ENCODE data around the gene HES3. TPM values are rescaled to one million over a fixed set of nuclear protein-coding genes. Genes with fewer than 3 reads are reported as not detected.

The HES3 gene
- total RNA-seq, 1 donor from 2014 or later: not detected

DNA sequence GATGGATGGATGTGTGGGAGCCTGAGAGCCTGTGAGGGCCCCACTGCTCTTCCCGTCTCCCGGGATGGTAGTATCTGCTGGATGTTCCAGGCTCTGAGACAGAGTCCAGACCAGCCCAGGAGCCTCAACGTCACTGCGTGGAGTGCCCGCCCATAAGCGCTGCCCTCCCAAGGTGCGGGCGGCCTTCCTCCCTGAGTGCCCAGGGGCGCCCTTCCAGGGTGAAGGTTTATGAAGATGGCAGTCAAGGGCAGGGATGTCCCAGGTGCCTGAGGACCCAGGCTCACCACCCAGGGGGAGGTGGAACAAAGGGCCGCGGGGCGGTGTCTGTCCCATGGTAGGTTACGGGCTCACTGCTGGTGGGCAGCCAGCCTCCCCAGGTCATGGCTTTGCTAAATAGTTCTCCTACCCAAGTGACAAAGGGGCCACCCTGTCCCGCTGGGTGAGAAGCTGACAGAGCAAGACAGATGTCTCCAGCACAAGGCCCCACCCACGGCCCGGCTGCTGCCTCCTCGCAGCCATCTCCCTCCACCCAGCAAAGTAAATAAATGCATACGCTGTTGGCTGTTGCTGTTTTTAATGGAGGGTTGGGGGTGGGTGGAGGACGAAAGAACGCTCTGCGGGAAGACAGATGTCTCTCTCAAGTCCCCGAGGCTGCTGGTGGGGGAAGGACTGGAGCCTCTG lies 25.9 kb downstream of the HES3 start:
- H3K4me3 ChIP-seq: no peak overlapping the region
- no peak overlapping the region for H3K27ac ChIP-seq
- TF ChIP-seq, protein P1, sequence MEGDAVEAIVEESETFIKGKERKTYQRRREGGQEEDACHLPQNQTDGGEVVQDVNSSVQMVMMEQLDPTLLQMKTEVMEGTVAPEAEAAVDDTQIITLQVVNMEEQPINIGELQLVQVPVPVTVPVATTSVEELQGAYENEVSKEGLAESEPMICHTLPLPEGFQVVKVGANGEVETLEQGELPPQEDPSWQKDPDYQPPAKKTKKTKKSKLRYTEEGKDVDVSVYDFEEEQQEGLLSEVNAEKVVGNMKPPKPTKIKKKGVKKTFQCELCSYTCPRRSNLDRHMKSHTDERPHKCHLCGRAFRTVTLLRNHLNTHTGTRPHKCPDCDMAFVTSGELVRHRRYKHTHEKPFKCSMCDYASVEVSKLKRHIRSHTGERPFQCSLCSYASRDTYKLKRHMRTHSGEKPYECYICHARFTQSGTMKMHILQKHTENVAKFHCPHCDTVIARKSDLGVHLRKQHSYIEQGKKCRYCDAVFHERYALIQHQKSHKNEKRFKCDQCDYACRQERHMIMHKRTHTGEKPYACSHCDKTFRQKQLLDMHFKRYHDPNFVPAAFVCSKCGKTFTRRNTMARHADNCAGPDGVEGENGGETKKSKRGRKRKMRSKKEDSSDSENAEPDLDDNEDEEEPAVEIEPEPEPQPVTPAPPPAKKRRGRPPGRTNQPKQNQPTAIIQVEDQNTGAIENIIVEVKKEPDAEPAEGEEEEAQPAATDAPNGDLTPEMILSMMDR (IDR thresholded peaks at IDR 0.05): no peak
- TF ChIP-seq POLR2A (IDR thresholded peaks at IDR 0.05) (no peak), POLR2AphosphoS5 (IDR thresholded peaks at IDR 0.05; ENCODE audit: insufficient read depth in 1 of 2, low read depth in 1 of 2) (no peak)
- H3K36me3 ChIP-seq: no peaks in the 10 kb centered on the region
- H3K9me3 ChIP-seq: no peaks in the 10 kb centered on the region
- DNase-seq (ENCODE audit: extremely low spot score in 2 of 2): no peak
- no peaks in the 10 kb centered on the region for H3K27me3 ChIP-seq
- H3K4me1 ChIP-seq: peaks cover 18% of the 10 kb centered on the region
- intact Hi-C loops (cut with DNase I): no loop called here

DNA sequence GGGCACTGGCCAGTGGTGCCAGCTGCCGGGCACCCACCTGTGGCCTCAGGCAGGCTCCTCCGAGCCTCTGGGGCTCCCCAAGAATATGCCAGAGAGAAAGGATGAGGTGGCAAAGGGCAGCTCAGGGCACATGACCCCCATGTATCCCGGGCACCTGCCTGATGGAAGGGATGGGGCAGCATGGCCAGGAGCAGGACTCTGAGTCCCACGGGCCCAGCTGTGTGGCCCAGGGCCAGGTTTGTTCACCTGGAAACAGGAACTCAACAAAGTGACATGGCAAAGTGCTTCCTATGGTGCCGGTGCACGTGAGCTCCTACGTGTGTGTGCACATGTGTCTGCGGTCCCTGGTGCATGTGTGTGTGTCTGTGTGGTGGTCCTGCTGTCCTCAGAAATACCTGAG lies 26.4 kb downstream of the HES3 start:
- Histone ChIP-seq H3K4me1 (peaks cover 18% of the 10 kb centered on the region), H3K36me3 (no peaks in the 10 kb centered on the region), H3K27me3 (no peaks in the 10 kb centered on the region), H3K27ac (no peak overlapping the region), H3K4me3 (no peak overlapping the region), H3K9me3 (no peaks in the 10 kb centered on the region)
- TF ChIP-seq, protein P1 (IDR thresholded peaks at IDR 0.05): no peak
- TF ChIP-seq POLR2AphosphoS5 (IDR thresholded peaks at IDR 0.05; ENCODE audit: insufficient read depth in 1 of 2, low read depth in 1 of 2) (no peak), POLR2A (IDR thresholded peaks at IDR 0.05) (no peak)
- intact Hi-C loops (cut with DNase I): no loop called here
- DNase-seq (ENCODE audit: extremely low spot score in 2 of 2): no peak

DNA sequence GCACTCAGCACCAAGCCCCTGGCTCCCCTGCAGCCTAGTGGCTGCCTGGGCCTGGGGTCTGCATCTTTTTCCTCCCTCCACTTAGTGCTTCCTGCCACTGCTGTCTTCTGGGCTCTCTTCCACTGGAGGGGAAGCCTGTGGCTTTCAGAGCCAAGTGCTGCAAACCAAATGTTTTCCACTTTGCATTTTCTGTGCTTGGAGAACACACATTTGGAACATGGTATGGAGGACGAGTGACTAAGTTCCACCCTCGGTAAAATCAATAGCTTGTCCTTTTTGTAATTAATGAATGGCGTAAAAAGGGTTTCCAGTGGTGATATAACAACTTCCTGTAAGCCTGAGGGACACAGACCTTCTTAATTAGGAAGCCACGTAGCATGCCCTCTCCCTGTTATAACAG lies 27.0 kb downstream of the HES3 start:
- H3K4me1 ChIP-seq: peaks cover 21% of the 10 kb centered on the region
- H3K27me3 ChIP-seq: no peaks in the 10 kb centered on the region
- no peak for DNase-seq (ENCODE audit: extremely low spot score in 2 of 2)
- H3K27ac ChIP-seq: no peak overlapping the region
- no peak overlapping the region for H3K4me3 ChIP-seq
- no peaks in the 10 kb centered on the region for H3K36me3 ChIP-seq
- intact Hi-C loops (cut with DNase I): no loop called here
- H3K9me3 ChIP-seq: no peaks in the 10 kb centered on the region
- no peak for TF ChIP-seq POLR2A (IDR thresholded peaks at IDR 0.05)
- TF ChIP-seq, protein P1 (IDR thresholded peaks at IDR 0.05): no peak
- TF ChIP-seq POLR2AphosphoS5 (IDR thresholded peaks at IDR 0.05; ENCODE audit: insufficient read depth in 1 of 2, low read depth in 1 of 2): no peak

DNA sequence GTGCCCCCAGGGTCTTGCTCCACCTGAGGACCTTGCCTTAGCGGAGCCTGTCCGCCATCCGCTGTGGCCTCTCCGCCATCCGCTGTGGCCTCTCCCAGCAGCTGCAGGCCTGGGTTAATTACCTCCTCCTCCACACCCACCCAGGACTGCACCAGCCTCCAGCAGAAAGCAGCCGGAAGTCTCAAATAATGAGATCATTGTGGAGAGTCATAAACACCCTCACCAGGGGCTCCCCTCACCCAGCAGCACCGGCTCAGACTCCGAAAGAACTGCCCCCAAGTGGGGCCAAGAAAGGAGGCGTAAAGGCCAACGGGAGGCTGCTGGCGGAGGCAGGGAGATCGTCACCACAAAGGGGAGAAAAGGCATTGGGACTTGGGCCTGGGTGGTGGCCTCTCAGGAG lies 27.6 kb downstream of the HES3 start:
- Histone ChIP-seq H3K4me1 (peaks cover 24% of the 10 kb centered on the region), H3K36me3 (no peaks in the 10 kb centered on the region), H3K9me3 (no peaks in the 10 kb centered on the region), H3K4me3 (no peak overlapping the region), H3K27ac (no peak overlapping the region), H3K27me3 (no peaks in the 10 kb centered on the region)
- no peak for DNase-seq (ENCODE audit: extremely low spot score in 2 of 2)
- TF ChIP-seq POLR2A (IDR thresholded peaks at IDR 0.05) (no peak), POLR2AphosphoS5 (IDR thresholded peaks at IDR 0.05; ENCODE audit: insufficient read depth in 1 of 2, low read depth in 1 of 2) (no peak)
- TF ChIP-seq, protein P1 (IDR thresholded peaks at IDR 0.05): no peak
- intact Hi-C loops (cut with DNase I): no loop called here

DNA sequence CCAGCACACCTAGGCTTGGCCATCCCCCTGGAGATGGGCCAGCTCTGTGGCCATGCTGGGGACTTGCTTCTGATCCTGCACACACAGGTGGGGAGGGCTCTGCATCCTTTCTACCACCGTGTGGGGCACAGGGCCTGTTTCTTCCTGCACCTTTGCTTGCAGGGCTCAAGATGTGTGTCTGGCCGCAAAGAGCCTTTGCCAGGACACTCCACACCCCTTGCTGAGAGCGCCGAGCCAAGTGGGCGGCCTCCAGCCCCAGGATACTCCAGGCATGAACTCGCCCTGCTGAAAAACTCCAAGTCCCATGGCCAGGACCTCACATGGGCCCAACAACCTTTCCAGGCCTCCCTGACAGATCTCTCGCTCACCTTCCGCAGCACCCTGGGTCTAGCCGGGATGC lies 28.5 kb downstream of the HES3 start:
- intact Hi-C loops (cut with DNase I): no loop called here
- no peaks in the 10 kb centered on the region for H3K27me3 ChIP-seq
- no peaks in the 10 kb centered on the region for H3K36me3 ChIP-seq
- H3K4me1 ChIP-seq: peaks cover 29% of the 10 kb centered on the region
- DNase-seq (ENCODE audit: extremely low spot score in 2 of 2): no peak
- H3K4me3 ChIP-seq: no peak overlapping the region
- H3K9me3 ChIP-seq: no peaks in the 10 kb centered on the region
- H3K27ac ChIP-seq: peak overlapping the region; percentile 41
- TF ChIP-seq POLR2A (IDR thresholded peaks at IDR 0.05) (no peak), POLR2AphosphoS5 (IDR thresholded peaks at IDR 0.05; ENCODE audit: insufficient read depth in 1 of 2, low read depth in 1 of 2) (no peak)
- TF ChIP-seq, protein P1 (IDR thresholded peaks at IDR 0.05): no peak

All from vagina (tissue), 2 donors.